HepG2 (cell line): ENCODE measurements around the gene DTX2.
"Not testable (repeated sequence)": the region's sequence is repeated elsewhere in the genome, so short reads cannot be mapped to it uniquely, and the experiment has no call there.

Experiments
- BRCA1 ChIP-seq: sonication (generic); formaldehyde crosslinking; IDR thresholded peaks from 2 replicates; pipeline ENCODE4 v1.4.0; 2020; ENCODE audit warnings: missing genetic modification reagents
- CTCF ChIP-seq: sonication (generic); formaldehyde crosslinking; IDR thresholded peaks from 2 replicates; pipeline ENCODE4 v1.5.0; 2020; ENCODE audit warnings: mild to moderate bottlenecking, missing genetic modification reagents, moderate library complexity
- GATAD2A ChIP-seq: IDR thresholded peaks from 2 replicates; pipeline ENCODE4 v1.6.1; 2016
- GMEB1 ChIP-seq: sonication (generic); formaldehyde crosslinking; IDR thresholded peaks from 2 replicates; pipeline ENCODE4 v1.5.1; 2020; ENCODE audit warnings: missing genetic modification reagents, mild to moderate bottlenecking, borderline replicate concordance
- HDAC2 ChIP-seq: sonication (generic); formaldehyde crosslinking; IDR thresholded peaks from 2 replicates; pipeline ENCODE4 v1.4.0; 2020; ENCODE audit warnings: missing genetic modification reagents
- MTA1 ChIP-seq: sonication (generic); formaldehyde crosslinking; IDR thresholded peaks from 2 replicates; pipeline ENCODE4 v1.4.0; 2020; ENCODE audit warnings: missing genetic modification reagents, mild to moderate bottlenecking, borderline replicate concordance
- MTERF4 ChIP-seq: sonication (generic); formaldehyde crosslinking; IDR thresholded peaks from 2 replicates; pipeline ENCODE4 v1.8.0; 2023; ENCODE audit warnings: mild to moderate bottlenecking, missing genetic modification reagents
- SP4 ChIP-seq: sonication (generic); formaldehyde crosslinking; IDR thresholded peaks from 2 replicates; pipeline ENCODE4 v1.8.1; 2023; ENCODE audit warnings: mild to moderate bottlenecking, missing genetic modification reagents
- SRF ChIP-seq: IDR thresholded peaks from 2 replicates; pipeline ENCODE4 v1.6.1; 2011; ENCODE audit warnings: mild to moderate bottlenecking, low read depth, low read length, moderate library complexity
- ZNF263 ChIP-seq: sonication (generic); formaldehyde crosslinking; IDR thresholded peaks from 2 replicates; pipeline ENCODE4 v1.4.0; 2020; ENCODE audit warnings: missing genetic modification reagents
- ZNF362 ChIP-seq: sonication (generic); formaldehyde crosslinking; IDR thresholded peaks from 2 replicates; pipeline ENCODE4 v1.4.0; 2020; ENCODE audit warnings: missing genetic modification reagents, mild to moderate bottlenecking, borderline replicate concordance
- ZNF704 ChIP-seq: sonication (generic); formaldehyde crosslinking; IDR thresholded peaks from 2 replicates; pipeline ENCODE4 v1.8.1; 2023; ENCODE audit warnings: mild to moderate bottlenecking, inconsistent platforms, moderate library complexity, missing genetic modification reagents, borderline replicate concordance
- ZNF766 ChIP-seq: sonication (generic); formaldehyde crosslinking; IDR thresholded peaks from 2 replicates; pipeline ENCODE4 v1.5.0; 2020; ENCODE audit warnings: missing genetic modification reagents, borderline replicate concordance
- ZSCAN29 ChIP-seq: sonication (generic); formaldehyde crosslinking; conservative IDR thresholded peaks from 2 replicates; pipeline ENCODE4 v1.4.0; 2020; ENCODE audit warnings: mild to moderate bottlenecking, missing genetic modification reagents

- not testable (repeated sequence) for TF ChIP-seq CTCF; ZNF362; MTERF4; ZNF263 (CRISPR knock-in tag); ZNF766 (CRISPR knock-in tag); SP4; ZSCAN29; GMEB1 (CRISPR knock-in tag); ZNF704; HDAC2; GATAD2A (CRISPR knock-in tag); BRCA1; SRF; MTA1 (CRISPR knock-in tag)
Observed at GRCh38 chr7:76417654-76418310, 43.7 kb upstream of the DTX2 start.
